ENCODE measurements around the gene KRTAP9-9.
"Not testable (repeated sequence)": the region's sequence is repeated elsewhere in the genome, so short reads cannot be mapped to it uniquely, and the experiment has no call there.

KRTAP9-9 gene
- total RNA-seq = 0 reads per million in 3 experiments

GRCh38 chr17:41255381-41256290, at the start of gene KRTAP9-9:
Gene KRTAP9-9, plus strand, starts transcription at chr17:41255384.
- not testable (repeated sequence) for DNase-seq

GRCh38 chr17:41211845-41212466, 43.2 kb upstream of the KRTAP9-9 start:
- DNase-seq = no peak

- no peak for DNase-seq
Observed at GRCh38 chr17:41212524-41213169, 42.5 kb upstream of the KRTAP9-9 start.

- DNase-seq = no peak
Observed at GRCh38 chr17:41215681-41216080, 39.5 kb upstream of the KRTAP9-9 start.

GRCh38 chr17:41223821-41224220, 31.4 kb upstream of the KRTAP9-9 start:
- no peak for DNase-seq

- no peak for DNase-seq
Observed at GRCh38 chr17:41226051-41226450, 29.1 kb upstream of the KRTAP9-9 start.

- DNase-seq = not testable (repeated sequence)
Observed at GRCh38 chr17:41226598-41227095, 28.5 kb upstream of the KRTAP9-9 start, which contains the start of gene KRTAP9-2. Gene KRTAP9-2, plus strand, starts transcription at chr17:41226648. Its CDS starts 7 bp downstream, at chr17:41226655.

GRCh38 chr17:41230094-41230493, 25.1 kb upstream of the KRTAP9-9 start:
- no peak for DNase-seq

- DNase-seq = no peak
Observed at GRCh38 chr17:41231731-41232130, 23.5 kb upstream of the KRTAP9-9 start.

GRCh38 chr17:41232399-41233105, 22.6 kb upstream of the KRTAP9-9 start, which contains the start of gene KRTAP9-3:
Gene KRTAP9-3, plus strand, starts transcription at chr17:41232449. Its CDS starts 53 bp downstream, at chr17:41232502.
- not testable (repeated sequence) for DNase-seq

GRCh38 chr17:41237116-41237515, 18.1 kb upstream of the KRTAP9-9 start:
- not testable (repeated sequence) for DNase-seq

GRCh38 chr17:41237949-41238437, 17.2 kb upstream of the KRTAP9-9 start, which contains the start of gene KRTAP9-8:
Gene KRTAP9-8, plus strand, starts transcription at chr17:41237999. Its CDS starts 53 bp downstream, at chr17:41238052.
- DNase-seq = not testable (repeated sequence)

- not testable (repeated sequence) for DNase-seq
Observed at GRCh38 chr17:41246995-41247787, 8.0 kb upstream of the KRTAP9-9 start.

- DNase-seq = not testable (repeated sequence)
Observed at GRCh38 chr17:41249637-41250240, 5.4 kb upstream of the KRTAP9-9 start, which contains the start of gene KRTAP9-4. Gene KRTAP9-4, plus strand, starts transcription at chr17:41249687. Its CDS starts 34 bp downstream, at chr17:41249721.

- no peak for DNase-seq
Observed at GRCh38 chr17:41251261-41251660, 3.9 kb upstream of the KRTAP9-9 start.

GRCh38 chr17:41254861-41255260, 323 bp upstream of the KRTAP9-9 start:
- no peak for DNase-seq

- DNase-seq = no peak
Observed at GRCh38 chr17:41256291-41256685, 1.1 kb downstream of the KRTAP9-9 start.

- no peak for DNase-seq
Observed at GRCh38 chr17:41258406-41258805, 3.2 kb downstream of the KRTAP9-9 start.

- DNase-seq = no peak
Observed at GRCh38 chr17:41263212-41263611, 8.0 kb downstream of the KRTAP9-9 start.

GRCh38 chr17:41264599-41264998, 9.4 kb downstream of the KRTAP9-9 start:
- DNase-seq = no peak
